ENCODE results near the gene NINJ2. TPM values are rescaled to one million over a fixed set of nuclear protein-coding genes. Genes with fewer than 3 reads are reported as not detected.

The NINJ2 gene
- total RNA-seq, 1 donor from 2014 or later = not detected

DNA sequence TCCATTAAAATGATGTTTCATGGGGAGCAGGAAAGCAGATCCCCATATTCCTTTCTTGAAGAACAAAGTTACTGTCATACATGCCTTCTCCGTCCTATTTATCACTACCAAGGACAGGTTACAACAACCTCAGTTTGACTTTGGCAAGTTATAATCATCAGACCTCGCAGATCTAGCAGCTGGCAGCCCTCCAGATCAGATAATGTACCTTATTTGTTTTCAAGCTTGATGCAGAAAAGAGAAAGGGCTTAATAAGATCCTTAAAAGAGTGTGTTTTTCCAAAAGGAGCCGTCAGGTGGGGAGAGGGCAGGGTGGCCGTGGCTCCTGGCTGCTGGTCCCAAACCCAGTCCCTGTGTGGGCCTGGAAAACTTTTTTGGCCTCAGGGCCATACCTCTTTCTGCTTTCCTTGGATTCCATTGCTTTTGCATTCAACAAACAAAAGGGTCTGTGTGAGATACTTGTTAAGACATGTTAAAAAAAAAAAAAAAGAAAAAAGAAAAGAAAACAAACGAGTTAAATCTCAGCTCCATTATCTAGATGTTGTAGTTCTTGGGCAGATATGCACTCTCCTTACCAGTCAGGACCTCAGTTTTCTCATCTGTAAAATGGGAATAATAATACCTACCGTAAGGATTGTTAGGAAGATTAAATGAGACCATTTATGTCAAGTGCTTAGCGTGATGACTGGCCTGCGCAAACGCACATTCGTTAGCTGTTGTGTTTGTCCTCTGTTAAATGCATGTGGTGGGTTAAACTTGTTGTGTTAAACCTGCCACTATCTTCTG, 138.9 kb downstream of the NINJ2 start:
- Mint-ChIP-seq H3K4me3 (no peak overlapping the region), H3K9me3 (peaks cover 10% of the 10 kb centered on the region), H3K4me1 (ENCODE audit: unreplicated experiment) (peaks cover 4% of the 10 kb centered on the region), H3K27me3 (peaks cover 15% of the 10 kb centered on the region), H3K27ac (peak overlapping the region; percentile 87), H3K36me3 (peaks cover 16% of the 10 kb centered on the region)
- TF ChIP-seq, protein P1, sequence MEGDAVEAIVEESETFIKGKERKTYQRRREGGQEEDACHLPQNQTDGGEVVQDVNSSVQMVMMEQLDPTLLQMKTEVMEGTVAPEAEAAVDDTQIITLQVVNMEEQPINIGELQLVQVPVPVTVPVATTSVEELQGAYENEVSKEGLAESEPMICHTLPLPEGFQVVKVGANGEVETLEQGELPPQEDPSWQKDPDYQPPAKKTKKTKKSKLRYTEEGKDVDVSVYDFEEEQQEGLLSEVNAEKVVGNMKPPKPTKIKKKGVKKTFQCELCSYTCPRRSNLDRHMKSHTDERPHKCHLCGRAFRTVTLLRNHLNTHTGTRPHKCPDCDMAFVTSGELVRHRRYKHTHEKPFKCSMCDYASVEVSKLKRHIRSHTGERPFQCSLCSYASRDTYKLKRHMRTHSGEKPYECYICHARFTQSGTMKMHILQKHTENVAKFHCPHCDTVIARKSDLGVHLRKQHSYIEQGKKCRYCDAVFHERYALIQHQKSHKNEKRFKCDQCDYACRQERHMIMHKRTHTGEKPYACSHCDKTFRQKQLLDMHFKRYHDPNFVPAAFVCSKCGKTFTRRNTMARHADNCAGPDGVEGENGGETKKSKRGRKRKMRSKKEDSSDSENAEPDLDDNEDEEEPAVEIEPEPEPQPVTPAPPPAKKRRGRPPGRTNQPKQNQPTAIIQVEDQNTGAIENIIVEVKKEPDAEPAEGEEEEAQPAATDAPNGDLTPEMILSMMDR (conservative IDR thresholded peaks at IDR 0.05) = no peak
- no peak for DNase-seq (ENCODE audit: extremely low spot score, unreplicated experiment)

DNA sequence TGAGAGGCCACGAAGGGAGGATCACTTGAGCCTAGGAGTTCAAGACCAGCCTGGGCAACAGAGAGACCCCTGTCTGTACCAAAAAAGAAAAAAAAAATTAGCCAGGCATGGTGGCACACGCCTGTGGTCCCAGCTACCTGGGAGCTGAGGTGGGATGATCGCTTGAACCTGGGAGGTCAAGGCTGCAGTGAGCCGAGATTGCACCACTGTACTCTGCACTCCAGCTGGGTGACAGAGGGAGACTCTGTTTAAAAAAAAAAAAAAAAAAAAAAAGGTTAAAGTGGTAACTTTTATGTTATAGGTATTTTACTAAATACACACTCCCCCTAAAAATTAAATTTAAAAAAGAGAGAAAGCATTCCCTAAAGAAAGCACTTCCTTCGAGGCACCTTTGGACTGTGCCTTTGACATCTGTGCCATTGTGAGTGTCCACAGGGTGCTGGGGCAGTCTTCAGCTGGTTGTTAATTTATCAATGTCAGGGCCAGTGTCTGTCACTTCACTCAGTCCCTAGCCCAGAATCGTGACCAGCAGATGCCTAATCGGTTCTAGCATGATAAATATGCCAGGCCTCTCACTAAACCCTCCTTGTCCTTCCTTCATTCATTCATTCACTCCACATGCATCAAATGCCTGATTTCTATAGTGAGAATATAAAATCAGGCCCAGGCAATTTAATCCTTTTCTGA, 140.4 kb downstream of the NINJ2 start:
- peaks cover 7% of the 10 kb centered on the region for H3K9me3 Mint-ChIP-seq
- no peak for DNase-seq (ENCODE audit: extremely low spot score, unreplicated experiment)
- TF ChIP-seq, protein P1 (conservative IDR thresholded peaks at IDR 0.05) = no peak
- peaks cover 12% of the 10 kb centered on the region for H3K36me3 Mint-ChIP-seq
- no peak overlapping the region for H3K4me3 Mint-ChIP-seq
- H3K27me3 Mint-ChIP-seq = peaks cover 16% of the 10 kb centered on the region
- H3K27ac Mint-ChIP-seq = peak overlapping the region; percentile 42
- H3K4me1 Mint-ChIP-seq (ENCODE audit: unreplicated experiment) = peaks cover 4% of the 10 kb centered on the region

DNA sequence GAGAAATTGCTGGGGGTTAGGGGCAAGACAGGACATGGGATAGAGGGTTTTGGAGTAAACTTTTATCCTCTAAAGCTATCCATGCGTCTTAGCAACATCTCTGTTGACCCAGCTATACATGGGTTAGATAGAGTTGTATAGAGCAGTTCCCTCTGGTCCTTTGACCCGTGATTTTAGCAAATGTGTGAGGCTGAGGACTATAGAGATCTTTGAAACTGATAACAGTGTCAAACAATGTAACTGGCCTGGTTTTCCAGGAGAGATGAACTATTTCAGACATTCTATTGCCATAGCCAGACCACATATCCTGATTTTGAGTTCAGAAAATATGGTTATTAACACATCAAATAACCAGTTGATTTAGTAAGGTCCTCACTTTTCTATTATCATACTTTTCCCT, 143.1 kb downstream of the NINJ2 start:
- no peak overlapping the region for H3K4me3 Mint-ChIP-seq
- H3K27me3 Mint-ChIP-seq = peaks cover 16% of the 10 kb centered on the region
- peaks cover 7% of the 10 kb centered on the region for H3K9me3 Mint-ChIP-seq
- peaks cover 9% of the 10 kb centered on the region for H3K36me3 Mint-ChIP-seq
- TF ChIP-seq, protein P1 (conservative IDR thresholded peaks at IDR 0.05) = no peak
- DNase-seq (ENCODE audit: extremely low spot score, unreplicated experiment) = no peak
- no peak overlapping the region for H3K27ac Mint-ChIP-seq
- H3K4me1 Mint-ChIP-seq (ENCODE audit: unreplicated experiment) = peaks cover 4% of the 10 kb centered on the region

DNA sequence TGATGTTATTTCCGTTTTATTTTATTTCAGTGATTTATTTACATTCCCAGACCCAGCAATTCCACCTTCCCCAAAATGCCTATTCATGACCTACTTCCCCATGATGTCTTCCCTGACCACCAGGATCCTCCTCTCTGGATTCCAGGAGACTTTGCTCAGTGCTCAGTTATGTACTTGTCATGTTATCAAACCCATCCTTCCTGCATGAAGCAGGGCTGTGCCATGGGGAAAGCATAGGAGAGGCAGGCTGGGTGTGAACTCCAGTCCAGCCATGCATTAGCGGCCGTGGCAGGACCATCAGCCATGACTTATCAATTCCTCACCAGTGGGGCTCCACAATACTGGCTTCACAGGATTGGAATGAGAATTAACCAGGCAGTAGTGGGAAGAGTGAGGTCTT, 145.7 kb downstream of the NINJ2 start:
- TF ChIP-seq, protein P1 (conservative IDR thresholded peaks at IDR 0.05) = no peak
- peaks cover 20% of the 10 kb centered on the region for H3K27me3 Mint-ChIP-seq
- DNase-seq (ENCODE audit: extremely low spot score, unreplicated experiment) = no peak
- no peak overlapping the region for H3K4me3 Mint-ChIP-seq
- H3K27ac Mint-ChIP-seq = no peak overlapping the region
- peaks cover 11% of the 10 kb centered on the region for H3K9me3 Mint-ChIP-seq
- peaks cover 4% of the 10 kb centered on the region for H3K4me1 Mint-ChIP-seq (ENCODE audit: unreplicated experiment)
- peaks cover 10% of the 10 kb centered on the region for H3K36me3 Mint-ChIP-seq

Other genes starting within 250 kb of the NINJ2 start
- gene B4GALNT3, start 203.5 kb downstream of the NINJ2 start, total RNA-seq (ENCODE audit: low replicate concordance) = 32.5 and 103 TPM in 2 replicates
- gene WNK1, start 89.1 kb upstream of the NINJ2 start, total RNA-seq (ENCODE audit: low replicate concordance) = 132 and 209 TPM in 2 replicates